IMR-90 (cell line): Measurements from ENCODE around the gene TMEM38B. TPM values are rescaled to one million over a fixed set of nuclear protein-coding genes. Genes with fewer than 3 reads are reported as not detected.

Experiments
- ATAC-seq: fragments of 200-7000 bp; cut with Tn5 transposase; 2 replicates; pipeline ENCODE4 v1.9.1; 2020; ENCODE audit warnings: low read depth, mild to moderate bottlenecking, moderate library complexity
- BruUV-seq: library from RNA; stranded (reverse); fragments of 400-500 nt; replicated peaks from 2 replicates; lab custom pipeline; 2021; lab: Mats Ljungman, UMichigan
- CTCF ChIA-PET: fragments of 300-600 bp; formaldehyde crosslinking; extraction: SDS; loops from one replicate; lab custom pipeline; 2021; ENCODE audit warnings: antibody characterized with exemption; lab: Yijun Ruan, JAX
- POLR2A ChIA-PET: fragments of 300-600 bp; sonication (Branson Sonifier 250); formaldehyde crosslinking; loops from one replicate; lab custom pipeline; 2022; ENCODE audit warnings: antibody characterized with exemption; ENCODE audit not compliant: unreplicated experiment; lab: Charles Lee
- DNase-seq: peaks from one replicate; pipeline ENCODE4 v3.0.0; 2013
- H2AFZ ChIP-seq: replicated peaks from 2 replicates; pipeline ENCODE3; 2013; ENCODE audit warnings: low read length, mild to moderate bottlenecking; ENCODE audit not compliant: poor library complexity
- H2AK5ac ChIP-seq: 2 replicates; pipeline ENCODE4 v1.6.1; 2013; ENCODE audit warnings: low read depth, low read length, inconsistent platforms
- H2AK9ac ChIP-seq: replicated peaks from 2 replicates; pipeline ENCODE3; 2013; ENCODE audit warnings: mild to moderate bottlenecking, low read depth, low read length, moderate library complexity; ENCODE audit not compliant: poor library complexity
- H2BK120ac ChIP-seq: 2 replicates; pipeline ENCODE4 v1.6.1; 2013; ENCODE audit warnings: low read depth, low read length, inconsistent platforms
- H2BK15ac ChIP-seq: 3 replicates; pipeline ENCODE4 v1.6.1; 2013; ENCODE audit warnings: low read depth, low read length, inconsistent platforms
- H2BK20ac ChIP-seq: 2 replicates; pipeline ENCODE4 v1.6.1; 2013; ENCODE audit warnings: low read depth, mild to moderate bottlenecking, inconsistent platforms, low read length, moderate library complexity
- H2BK5ac ChIP-seq: 2 replicates; pipeline ENCODE4 v1.6.1; 2013; ENCODE audit warnings: mild to moderate bottlenecking, low read depth, low read length, inconsistent platforms; ENCODE audit not compliant: poor library complexity, severe bottlenecking
- H3K14ac ChIP-seq: replicated peaks from 2 replicates; pipeline ENCODE4 v1.6.1; 2013; ENCODE audit warnings: low read depth, low read length, inconsistent platforms
- H3K18ac ChIP-seq: 2 replicates; pipeline ENCODE4 v1.6.1; 2013; ENCODE audit warnings: low read depth, low read length, control low read depth
- H3K23ac ChIP-seq: 2 replicates; pipeline ENCODE4 v1.6.1; 2013; ENCODE audit warnings: low read depth, low read length, inconsistent platforms
- H3K27ac ChIP-seq: 2 replicates; pipeline ENCODE4 v1.5.1; 2013; ENCODE audit warnings: mild to moderate bottlenecking, control low read depth, low read length; ENCODE audit not compliant: insufficient read depth
- H3K27me3 ChIP-seq: 2 replicates; pipeline ENCODE4 v1.6.1; 2013; ENCODE audit warnings: low read length; ENCODE audit not compliant: control insufficient read depth, insufficient read depth
- H3K36me3 ChIP-seq: 2 replicates; pipeline ENCODE4 v1.6.1; 2013; ENCODE audit warnings: low read length, mixed read lengths; ENCODE audit not compliant: control insufficient read depth, insufficient read depth
- H3K4ac ChIP-seq: 2 replicates; pipeline ENCODE4 v1.6.1; 2013; ENCODE audit warnings: low read depth, low read length, inconsistent platforms
- H3K4me1 ChIP-seq: 2 replicates; pipeline ENCODE4 v1.6.1; 2013; ENCODE audit warnings: low read length, mixed read lengths; ENCODE audit not compliant: control insufficient read depth, insufficient read depth
- H3K4me2 ChIP-seq: 2 replicates; pipeline ENCODE4 v1.6.1; 2013; ENCODE audit warnings: low read depth, mild to moderate bottlenecking, control low read depth, low read length, moderate library complexity
- H3K4me3 ChIP-seq: 2 replicates; pipeline ENCODE4 v1.5.1; 2013; ENCODE audit warnings: low read depth, mild to moderate bottlenecking, control low read depth, low read length, moderate library complexity; ENCODE audit not compliant: insufficient read depth
- H3K56ac ChIP-seq: 2 replicates; pipeline ENCODE4 v1.6.1; 2013; ENCODE audit warnings: low read length, inconsistent platforms; ENCODE audit not compliant: insufficient read depth; ENCODE audit errors: extremely low read depth
- H3K79me1 ChIP-seq, 2 experiments: 2 replicates each; pipeline ENCODE4 v1.6.1; 2013; ENCODE audit warnings: low read length in 2 of 2, inconsistent platforms in 1 of 2, low read depth in 1 of 2
- H3K9ac ChIP-seq: 2 replicates; pipeline ENCODE4 v1.6.1; 2013; ENCODE audit warnings: low read depth, low read length, control low read depth
- H3K9me1 ChIP-seq: 2 replicates; pipeline ENCODE4 v1.6.1; 2013; ENCODE audit warnings: low read length, inconsistent platforms; ENCODE audit not compliant: insufficient read depth
- H3K9me3 ChIP-seq: 2 replicates; pipeline ENCODE4 v1.6.1; 2013; ENCODE audit warnings: low read length; ENCODE audit not compliant: control insufficient read depth, insufficient read depth
- H4K20me1 ChIP-seq: 2 replicates; pipeline ENCODE4 v1.6.1; 2013; ENCODE audit warnings: low read length, inconsistent platforms; ENCODE audit not compliant: insufficient read depth
- H4K5ac ChIP-seq: 2 replicates; pipeline ENCODE4 v1.6.1; 2013; ENCODE audit warnings: mild to moderate bottlenecking, low read depth, low read length, control low read depth
- H4K8ac ChIP-seq, 2 experiments: 2 replicates each; pipeline ENCODE4 v1.6.1; 2013; ENCODE audit warnings: low read depth in 2 of 2, low read length in 2 of 2, control low read depth in 1 of 2, inconsistent platforms in 1 of 2
- H4K91ac ChIP-seq: 2 replicates; pipeline ENCODE4 v1.6.1; 2013; ENCODE audit warnings: low read depth, low read length, inconsistent platforms; ENCODE audit not compliant: insufficient read depth
- BHLHE40 ChIP-seq: fragments of 150-350 bp; IDR thresholded peaks from 2 replicates; pipeline ENCODE4 v1.6.1; 2016; ENCODE audit warnings: mild to moderate bottlenecking, low read depth, low read length
- CEBPB ChIP-seq: IDR thresholded peaks from 2 replicates; pipeline ENCODE4 v1.6.1; 2012; ENCODE audit warnings: low read depth, low read length, improper control_type of control experiment
- CHD1 ChIP-seq: IDR thresholded peaks from 2 replicates; pipeline ENCODE4 v1.6.1; 2012; ENCODE audit warnings: low read depth, low read length, improper control_type of control experiment
- MAFK ChIP-seq: IDR thresholded peaks from 2 replicates; pipeline ENCODE4 v1.6.1; 2012; ENCODE audit warnings: low read depth, low read length, improper control_type of control experiment
- MXI1 ChIP-seq: IDR thresholded peaks from 2 replicates; pipeline ENCODE4 v1.6.1; 2012; ENCODE audit warnings: low read depth, mild to moderate bottlenecking, low read length, moderate library complexity, borderline replicate concordance
- NFE2L2 ChIP-seq: fragments of 150-350 bp; IDR thresholded peaks from 2 replicates; pipeline ENCODE4 v1.6.1; 2016; ENCODE audit warnings: low read depth, mild to moderate bottlenecking, low read length
- RAD21 ChIP-seq: IDR thresholded peaks from 2 replicates; pipeline ENCODE4 v1.6.1; 2012; ENCODE audit warnings: low read length, improper control_type of control experiment
- WGBS, 2 experiments: methylation state at CpG; one replicate each; pipeline versions ENCODE4 v1.1.5 to v1.1.7; 2013; ENCODE audit warnings: missing lambda C conversion rate in 2 of 2; ENCODE audit not compliant: insufficient read length in 1 of 2; ENCODE audit errors: extremely low coverage in 2 of 2; 5-methylcytosine and 5-hydroxymethylcytosine counted together
- dilution Hi-C: fragments of 300-500 bp; cut with HindIII; formaldehyde crosslinking; loops from one replicate; pipeline ENCODE4 v1.14.3; 2018; ENCODE audit warnings: low sequenced_read_pairs; ENCODE audit not compliant: unreplicated experiment
- in situ Hi-C: fragments of 300-500 bp; cut with MboI; formaldehyde crosslinking; loops from 3 replicates; pipeline ENCODE4 v1.14.3; 2019; ENCODE audit warnings: low sequenced_read_pairs, inconsistent platforms, mixed read lengths
- intact Hi-C: fragments of 100-400 bp; cut with micrococcal nuclease; formaldehyde crosslinking; loops from 2 replicates; pipeline ENCODE4 v1.10.0; 2022
- polyA plus RNA-seq, 3 experiments: library from polyadenylated mRNA; depleted of rRNA; stranded (reverse); fragments of >200 nt; gene quantifications; 2 replicates each; pipeline ENCODE4 v1.2.3, GENCODE V29; 2012; ENCODE audit warnings: low replicate concordance in 1 of 3
- total RNA-seq: library from RNA; depleted of rRNA; stranded (reverse); fragments of >200 nt; gene quantifications from 2 replicates; pipeline ENCODE4 v1.2.3, GENCODE V29; 2012
- TF ChIP-seq, protein P1 (sequence below): fragments of 150-350 bp; IDR thresholded peaks from 2 replicates; pipeline ENCODE4 v1.6.1; 2017; ENCODE audit warnings: mild to moderate bottlenecking, antibody characterized with exemption, low read length, low read depth
- TF ChIP-seq, protein P2 (sequence below): conservative IDR thresholded peaks from 2 replicates; pipeline ENCODE4 v1.5.1; 2012; ENCODE audit warnings: mild to moderate bottlenecking, low read depth, low read length, improper control_type of control experiment
- TF ChIP-seq, protein P3 (sequence below): fragments of 150-350 bp; IDR thresholded peaks from 2 replicates; pipeline ENCODE4 v1.6.1; 2016; ENCODE audit warnings: low read depth, mild to moderate bottlenecking, low read length, moderate library complexity, borderline replicate concordance

The TMEM38B gene
- total and polyA plus RNA-seq, 2 of the 4 experiments (the other 2 are of a cell fraction) = 3.3 to 11.5 TPM

DNA sequence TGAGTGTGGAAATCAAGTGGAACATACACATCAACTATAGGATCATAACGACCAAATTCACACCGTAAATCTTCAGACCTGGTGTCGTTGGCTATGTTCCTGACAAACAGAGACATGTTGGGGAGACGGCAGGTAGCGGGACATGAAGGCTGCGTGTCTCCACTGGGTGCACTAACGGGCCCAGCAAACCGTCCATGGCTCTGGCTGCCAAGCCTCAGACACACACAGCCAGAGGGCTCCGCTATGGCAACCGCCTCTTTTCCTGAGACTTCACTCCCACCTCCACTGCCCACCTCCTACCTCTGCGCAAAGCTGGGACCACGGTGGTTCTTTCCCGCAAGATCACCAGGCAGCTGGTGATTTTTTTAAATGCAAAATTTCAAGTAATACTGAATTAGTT lies 16.3 kb downstream of the TMEM38B start:
- Histone ChIP-seq H2AK9ac (no peak overlapping the region), H4K91ac (no peak overlapping the region), H2AK5ac (no peak overlapping the region), H3K79me1 (no peaks in the 10 kb centered on the region), H3K36me3 (no peaks in the 10 kb centered on the region), H3K4me3 (no peak overlapping the region), H3K4me1 (no peaks in the 10 kb centered on the region), H4K8ac (no peak overlapping the region), H3K14ac (no peak overlapping the region), H3K27ac (no peak overlapping the region), H3K27me3 (no peaks in the 10 kb centered on the region), H3K9ac (no peak overlapping the region), H2BK20ac (no peak overlapping the region), H3K9me3 (no peaks in the 10 kb centered on the region), H2BK5ac (no peak overlapping the region), H2AFZ (no peak overlapping the region), H2BK120ac (no peak overlapping the region), H3K4me2 (no peak overlapping the region), H3K9me1 (0 out of 2 replicates have a peak, but pooled peaks cover 3% of the 10 kb centered on the region), H3K56ac (no peak overlapping the region), H2BK15ac (no peak overlapping the region), H4K5ac (no peak overlapping the region), H4K20me1 (no peaks in the 10 kb centered on the region), H3K18ac (no peak overlapping the region), H3K4ac (no peak overlapping the region), H3K23ac (no peak overlapping the region)
- no TSS peak for BruUV-seq
- ChIA-PET POLR2A (no interaction called here), CTCF (no interaction called here)
- intact Hi-C loops = no loop called here
- TF ChIP-seq RAD21 = no peak
- TF ChIP-seq CEBPB = no peak
- TF ChIP-seq, protein P1, sequence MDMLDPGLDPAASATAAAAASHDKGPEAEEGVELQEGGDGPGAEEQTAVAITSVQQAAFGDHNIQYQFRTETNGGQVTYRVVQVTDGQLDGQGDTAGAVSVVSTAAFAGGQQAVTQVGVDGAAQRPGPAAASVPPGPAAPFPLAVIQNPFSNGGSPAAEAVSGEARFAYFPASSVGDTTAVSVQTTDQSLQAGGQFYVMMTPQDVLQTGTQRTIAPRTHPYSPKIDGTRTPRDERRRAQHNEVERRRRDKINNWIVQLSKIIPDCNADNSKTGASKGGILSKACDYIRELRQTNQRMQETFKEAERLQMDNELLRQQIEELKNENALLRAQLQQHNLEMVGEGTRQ = no peak
- TF ChIP-seq, protein P2, sequence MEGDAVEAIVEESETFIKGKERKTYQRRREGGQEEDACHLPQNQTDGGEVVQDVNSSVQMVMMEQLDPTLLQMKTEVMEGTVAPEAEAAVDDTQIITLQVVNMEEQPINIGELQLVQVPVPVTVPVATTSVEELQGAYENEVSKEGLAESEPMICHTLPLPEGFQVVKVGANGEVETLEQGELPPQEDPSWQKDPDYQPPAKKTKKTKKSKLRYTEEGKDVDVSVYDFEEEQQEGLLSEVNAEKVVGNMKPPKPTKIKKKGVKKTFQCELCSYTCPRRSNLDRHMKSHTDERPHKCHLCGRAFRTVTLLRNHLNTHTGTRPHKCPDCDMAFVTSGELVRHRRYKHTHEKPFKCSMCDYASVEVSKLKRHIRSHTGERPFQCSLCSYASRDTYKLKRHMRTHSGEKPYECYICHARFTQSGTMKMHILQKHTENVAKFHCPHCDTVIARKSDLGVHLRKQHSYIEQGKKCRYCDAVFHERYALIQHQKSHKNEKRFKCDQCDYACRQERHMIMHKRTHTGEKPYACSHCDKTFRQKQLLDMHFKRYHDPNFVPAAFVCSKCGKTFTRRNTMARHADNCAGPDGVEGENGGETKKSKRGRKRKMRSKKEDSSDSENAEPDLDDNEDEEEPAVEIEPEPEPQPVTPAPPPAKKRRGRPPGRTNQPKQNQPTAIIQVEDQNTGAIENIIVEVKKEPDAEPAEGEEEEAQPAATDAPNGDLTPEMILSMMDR = no peak
- no peak for TF ChIP-seq NFE2L2
- no peak for TF ChIP-seq BHLHE40
- TF ChIP-seq, protein P3, sequence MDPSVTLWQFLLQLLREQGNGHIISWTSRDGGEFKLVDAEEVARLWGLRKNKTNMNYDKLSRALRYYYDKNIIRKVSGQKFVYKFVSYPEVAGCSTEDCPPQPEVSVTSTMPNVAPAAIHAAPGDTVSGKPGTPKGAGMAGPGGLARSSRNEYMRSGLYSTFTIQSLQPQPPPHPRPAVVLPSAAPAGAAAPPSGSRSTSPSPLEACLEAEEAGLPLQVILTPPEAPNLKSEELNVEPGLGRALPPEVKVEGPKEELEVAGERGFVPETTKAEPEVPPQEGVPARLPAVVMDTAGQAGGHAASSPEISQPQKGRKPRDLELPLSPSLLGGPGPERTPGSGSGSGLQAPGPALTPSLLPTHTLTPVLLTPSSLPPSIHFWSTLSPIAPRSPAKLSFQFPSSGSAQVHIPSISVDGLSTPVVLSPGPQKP = no peak
- TF ChIP-seq MXI1 = no peak
- TF ChIP-seq MAFK = no peak
- TF ChIP-seq CHD1 = no peak
- ATAC-seq (no peak), DNase-seq (no peak)
- dilution Hi-C loops = no loop called here
- in situ Hi-C loops = no loop called here
- WGBS, 2 experiments = 89% methylated on average over 4 of the region's 13 CpGs; no CpG with 5 or more reads in 1 of the 2 experiments
